Neutrophil (primary cell): ENCODE results near the gene KCNIP3.

Experiments
- H3K27ac ChIP-seq: fragments of 200-600 bp; sonication (generic); 2 replicates; pipeline ENCODE4 v1.5.1; 2016; ENCODE audit warnings: mild to moderate bottlenecking, moderate library complexity
- H3K27me3 ChIP-seq: fragments of 200-600 bp; sonication (generic); 2 replicates; pipeline ENCODE4 v1.6.0; 2016; ENCODE audit warnings: mild to moderate bottlenecking
- H3K36me3 ChIP-seq: fragments of 200-600 bp; sonication (generic); 2 replicates; pipeline ENCODE4 v1.5.1; 2017
- H3K4me1 ChIP-seq, 2 experiments: fragments of 200-600 bp in 1 of 2; sonication (generic) in 1 of 2; 1 replicate in 1 of 2; 2 replicates in 1 of 2; pipeline versions ENCODE4 v1.5.1 to v1.6.1; 2013 to 2016; ENCODE audit warnings: low read depth in 1 of 2, low read length in 1 of 2, mild to moderate bottlenecking in 1 of 2, moderate library complexity in 1 of 2; ENCODE audit not compliant: control insufficient read depth in 1 of 2, insufficient read depth in 1 of 2
- H3K4me3 ChIP-seq, 2 experiments: fragments of 200-600 bp in 1 of 2; sonication (generic) in 1 of 2; 1 replicate in 1 of 2; 2 replicates in 1 of 2; pipeline ENCODE4 v1.5.1; 2013 to 2016; ENCODE audit warnings: low read depth in 1 of 2, low read length in 1 of 2, mild to moderate bottlenecking in 1 of 2, moderate library complexity in 1 of 2
- H3K9me3 ChIP-seq: fragments of 200-600 bp; sonication (generic); 2 replicates; pipeline ENCODE4 v1.5.1; 2016
- TF ChIP-seq, protein P1 (sequence below): fragments of 200-600 bp; sonication (generic); IDR thresholded peaks from 2 replicates; pipeline ENCODE4 v1.5.1; 2016; ENCODE audit warnings: antibody characterized with exemption

KCNIP3 gene

DNA sequence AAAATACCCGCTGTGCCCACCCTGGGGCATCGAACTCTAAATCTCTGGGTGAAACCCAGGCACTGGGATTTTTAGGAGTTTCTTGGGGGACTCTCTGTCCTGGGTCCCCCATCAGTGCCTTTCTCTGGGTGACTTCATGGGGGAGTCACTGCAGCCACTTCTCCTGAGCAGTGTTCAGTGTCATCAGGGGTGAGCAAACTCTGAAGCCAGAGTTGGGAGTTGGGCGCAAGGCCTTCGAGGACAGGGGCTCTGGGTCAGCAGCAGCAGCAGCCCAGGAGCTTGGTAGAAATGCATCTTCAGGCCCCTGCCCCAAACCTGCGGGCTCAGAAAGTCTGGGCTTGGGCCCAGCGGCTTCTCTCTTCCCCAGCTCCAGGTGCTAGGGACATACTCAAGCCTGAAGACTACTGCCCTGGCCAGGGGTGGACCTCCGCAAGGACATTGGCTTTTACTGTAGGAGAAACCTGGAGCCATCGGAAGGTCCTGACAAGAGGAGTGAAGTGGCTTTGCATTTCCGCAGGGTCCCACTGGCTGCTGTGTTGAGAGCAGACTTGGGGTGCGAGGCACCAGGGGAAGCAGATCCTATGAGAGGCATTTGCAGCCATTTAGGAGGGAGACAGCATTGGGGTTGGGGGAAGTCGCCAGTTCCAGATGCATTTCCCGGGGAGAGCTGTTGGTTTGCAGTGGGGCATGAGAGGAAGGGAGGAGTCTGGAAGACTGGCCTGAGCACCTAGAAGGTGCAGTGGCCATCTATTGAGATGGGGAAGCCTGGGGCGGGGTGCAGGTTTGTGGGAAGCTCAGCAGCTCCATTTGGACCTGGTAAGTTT lies 53.8 kb downstream of the KCNIP3 start:
- Histone ChIP-seq H3K4me3 (no peak overlapping the region), H3K27ac (no peak overlapping the region), H3K9me3 (no peaks in the 10 kb centered on the region), H3K36me3 (no peaks in the 10 kb centered on the region), H3K27me3 (peaks cover 55% of the 10 kb centered on the region), H3K4me1 (peaks cover under 1 to 3% of the 10 kb centered on the region in 2 experiments)
- TF ChIP-seq, protein P1, sequence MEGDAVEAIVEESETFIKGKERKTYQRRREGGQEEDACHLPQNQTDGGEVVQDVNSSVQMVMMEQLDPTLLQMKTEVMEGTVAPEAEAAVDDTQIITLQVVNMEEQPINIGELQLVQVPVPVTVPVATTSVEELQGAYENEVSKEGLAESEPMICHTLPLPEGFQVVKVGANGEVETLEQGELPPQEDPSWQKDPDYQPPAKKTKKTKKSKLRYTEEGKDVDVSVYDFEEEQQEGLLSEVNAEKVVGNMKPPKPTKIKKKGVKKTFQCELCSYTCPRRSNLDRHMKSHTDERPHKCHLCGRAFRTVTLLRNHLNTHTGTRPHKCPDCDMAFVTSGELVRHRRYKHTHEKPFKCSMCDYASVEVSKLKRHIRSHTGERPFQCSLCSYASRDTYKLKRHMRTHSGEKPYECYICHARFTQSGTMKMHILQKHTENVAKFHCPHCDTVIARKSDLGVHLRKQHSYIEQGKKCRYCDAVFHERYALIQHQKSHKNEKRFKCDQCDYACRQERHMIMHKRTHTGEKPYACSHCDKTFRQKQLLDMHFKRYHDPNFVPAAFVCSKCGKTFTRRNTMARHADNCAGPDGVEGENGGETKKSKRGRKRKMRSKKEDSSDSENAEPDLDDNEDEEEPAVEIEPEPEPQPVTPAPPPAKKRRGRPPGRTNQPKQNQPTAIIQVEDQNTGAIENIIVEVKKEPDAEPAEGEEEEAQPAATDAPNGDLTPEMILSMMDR, result no peak

DNA sequence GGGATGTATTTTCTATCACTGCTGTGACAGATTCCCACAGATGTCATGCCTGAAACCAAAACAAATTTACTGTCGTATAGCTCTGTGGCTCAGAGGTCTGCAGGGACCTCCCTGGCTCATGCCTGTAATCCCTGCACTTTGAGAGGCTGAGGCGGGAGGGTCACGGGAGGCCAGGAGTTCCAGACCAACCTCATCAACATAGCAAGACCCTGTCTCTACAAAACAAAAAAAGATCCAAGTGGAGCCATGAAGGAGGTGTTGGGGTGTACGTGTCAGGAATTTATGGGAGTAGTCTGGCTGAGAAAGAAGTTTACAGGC lies 54.4 kb downstream of the KCNIP3 start:
- H3K27ac ChIP-seq, result no peak overlapping the region
- peaks cover 51% of the 10 kb centered on the region for H3K27me3 ChIP-seq
- TF ChIP-seq, protein P1, result no peak
- no peaks in the 10 kb centered on the region for H3K9me3 ChIP-seq
- H3K4me1 ChIP-seq, result no peaks in the 10 kb centered on the region
- H3K4me3 ChIP-seq, result no peak overlapping the region
- H3K36me3 ChIP-seq, result no peaks in the 10 kb centered on the region

DNA sequence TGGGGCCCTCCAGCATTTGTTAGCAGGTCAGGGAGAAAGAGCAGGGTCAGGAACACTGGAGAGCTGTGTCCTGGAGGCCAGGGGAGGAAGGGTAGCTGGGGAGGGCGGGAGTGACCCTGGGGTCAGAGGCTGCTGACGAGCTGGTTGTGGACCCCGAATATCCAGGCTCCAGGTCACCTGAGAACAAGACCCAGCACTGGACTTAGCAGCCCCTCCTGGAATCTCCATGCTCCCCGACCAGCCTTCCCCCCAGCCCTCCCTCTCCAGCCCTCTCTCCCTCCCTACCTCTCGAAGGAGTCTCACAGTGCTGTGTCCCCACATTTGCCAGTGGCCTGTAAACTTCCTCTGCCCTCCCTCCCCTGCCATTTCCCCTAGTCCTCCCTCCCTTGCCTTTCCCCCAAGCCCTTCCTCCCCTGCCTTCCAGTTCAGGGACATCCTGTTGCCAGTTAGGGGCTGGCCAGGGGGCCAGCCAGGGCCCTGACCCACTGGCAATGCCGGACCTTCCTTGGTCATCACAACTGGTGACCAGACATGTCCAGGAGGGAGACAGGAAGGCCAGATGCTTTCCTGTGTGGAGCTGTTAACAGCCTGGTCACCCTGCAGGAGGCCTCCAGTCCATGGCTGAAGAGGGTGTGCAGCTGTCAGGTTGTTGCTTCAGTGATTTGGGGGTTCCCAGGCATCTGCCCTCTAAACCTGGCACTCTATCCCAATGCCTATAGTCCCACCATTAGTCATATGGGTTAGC lies 55.3 kb downstream of the KCNIP3 start:
- TF ChIP-seq, protein P1, result no peak
- no peak overlapping the region for H3K4me3 ChIP-seq
- no peaks in the 10 kb centered on the region for H3K4me1 ChIP-seq
- H3K27me3 ChIP-seq, result peaks cover 42% of the 10 kb centered on the region
- no peaks in the 10 kb centered on the region for H3K9me3 ChIP-seq
- H3K27ac ChIP-seq, result no peak overlapping the region
- H3K36me3 ChIP-seq, result no peaks in the 10 kb centered on the region

DNA sequence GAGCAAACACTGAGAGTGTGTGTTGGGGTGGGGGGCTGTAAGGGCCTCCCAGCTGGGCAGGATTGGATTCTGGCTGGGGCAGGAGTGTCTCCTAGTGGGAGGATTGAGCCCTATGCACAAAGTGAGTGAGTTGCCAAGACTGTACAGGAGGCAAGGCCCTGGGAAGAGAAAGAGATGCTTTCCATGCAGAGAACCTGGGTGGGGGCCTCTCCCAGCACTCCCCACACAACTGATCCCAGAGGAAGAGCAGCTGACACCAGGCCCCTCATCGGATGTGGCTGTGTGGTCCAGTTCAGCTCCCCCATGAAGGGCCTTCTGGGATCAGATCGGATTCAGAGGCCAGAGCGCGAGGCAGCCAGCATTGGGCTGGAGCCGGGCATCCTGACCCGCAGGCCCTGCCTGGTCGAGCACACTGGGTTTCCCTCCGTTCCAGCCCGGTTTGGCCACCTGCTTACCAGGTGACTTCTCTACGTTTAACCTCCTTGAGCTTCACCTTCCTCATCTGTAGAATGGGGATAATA lies 56.0 kb downstream of the KCNIP3 start:
- Histone ChIP-seq H3K27me3 (peaks cover 37% of the 10 kb centered on the region), H3K4me3 (no peak overlapping the region), H3K4me1 (no peaks in the 10 kb centered on the region), H3K9me3 (no peaks in the 10 kb centered on the region), H3K27ac (no peak overlapping the region), H3K36me3 (no peaks in the 10 kb centered on the region)
- TF ChIP-seq, protein P1, result no peak

DNA sequence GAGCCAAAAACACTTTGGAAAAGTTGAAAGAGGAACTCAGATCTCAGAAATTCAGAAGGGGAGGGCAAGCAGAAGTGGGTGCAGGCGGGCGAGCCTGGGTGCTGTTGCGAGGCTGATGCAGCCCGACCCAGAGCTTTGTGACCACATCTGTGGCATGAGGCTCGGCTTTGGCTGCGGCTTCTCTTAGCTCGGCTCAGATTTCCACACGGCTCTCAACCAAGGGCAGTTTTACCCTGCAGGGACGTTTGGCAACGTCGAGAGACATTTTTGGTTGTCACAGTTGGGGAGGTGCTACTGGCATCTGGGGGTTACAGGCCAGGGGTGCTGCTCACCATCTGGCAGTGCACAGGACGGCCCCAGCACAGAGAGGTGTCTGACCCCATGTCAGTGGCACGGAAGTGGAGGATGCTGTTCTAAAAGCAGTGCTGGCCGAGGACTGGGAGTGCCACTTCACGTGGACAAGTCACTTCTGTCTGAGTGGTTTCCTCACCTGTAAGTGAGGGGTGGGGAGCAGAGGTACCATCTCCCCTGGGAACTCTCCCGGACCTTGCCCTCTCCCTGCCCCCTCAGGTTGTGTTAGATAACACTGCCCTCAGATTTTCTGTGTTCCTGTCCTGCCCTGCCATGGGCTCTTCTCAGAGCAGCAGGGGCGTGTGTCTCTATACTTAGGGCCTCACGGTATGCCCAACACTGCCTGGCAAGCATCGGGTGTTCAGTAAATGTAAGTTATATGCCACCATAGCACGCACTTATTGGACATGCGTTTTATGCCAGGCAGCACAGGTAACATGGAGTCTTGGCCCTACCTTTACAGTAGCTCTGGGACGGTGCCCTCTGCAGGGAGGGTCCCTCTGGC lies 56.7 kb downstream of the KCNIP3 start:
- Histone ChIP-seq H3K4me1 (no peaks in the 10 kb centered on the region), H3K27ac (no peak overlapping the region), H3K27me3 (peaks cover 35% of the 10 kb centered on the region), H3K36me3 (no peaks in the 10 kb centered on the region), H3K4me3 (no peak overlapping the region), H3K9me3 (no peaks in the 10 kb centered on the region)
- TF ChIP-seq, protein P1, result no peak
